HFFc6 (cell line): Measurements from ENCODE around the gene PRCD. TPM values are rescaled to one million over a fixed set of nuclear protein-coding genes. Genes with fewer than 3 reads are reported as not detected.
"Not testable (repeated sequence)": the region's sequence is repeated elsewhere in the genome, so short reads cannot be mapped to it uniquely, and the experiment has no call there.

Source experiments
- DNase-seq: peaks from one replicate; pipeline ENCODE4 v3.0.0-alpha.2; 2018
- H3K27ac Mint-ChIP-seq: 2 replicates; pipeline ENCODE4 v1.8.0; 2020; ENCODE audit warnings: mild to moderate bottlenecking, mixed read lengths
- H3K27me3 Mint-ChIP-seq: 2 replicates; pipeline ENCODE4 v1.8.0; 2021; ENCODE audit warnings: mild to moderate bottlenecking, moderate library complexity, mixed read lengths; ENCODE audit not compliant: insufficient read depth
- H3K36me3 Mint-ChIP-seq: 2 replicates; pipeline ENCODE4 v1.8.0; 2021; ENCODE audit warnings: low read depth, mixed read lengths
- H3K4me1 Mint-ChIP-seq: 2 replicates; pipeline ENCODE4 v1.8.0; 2020; ENCODE audit warnings: low read depth, mixed read lengths
- H3K4me3 Mint-ChIP-seq: 2 replicates; pipeline ENCODE4 v1.8.0; 2020; ENCODE audit warnings: mild to moderate bottlenecking, moderate library complexity, mixed read lengths
- H3K9me3 Mint-ChIP-seq: 2 replicates; pipeline ENCODE4 v1.8.0; 2020; ENCODE audit warnings: mild to moderate bottlenecking, mixed read lengths
- total RNA-seq, 6 experiments: library from RNA; stranded (reverse); fragmentation: NEBNext Ultra II Directional; extraction: Animal tissue kit (Norgen Biotek cat#: 25700); gene quantifications; 2 replicates in 1 of 6; 3 replicates in 5 of 6; pipeline ENCODE4 v1.2.3, GENCODE V29; 2021
- TF ChIP-seq, protein P1 (sequence below): fragments of 200-600 bp; sonication (generic); IDR thresholded peaks from 2 replicates; pipeline ENCODE4 v1.5.0; 2021; ENCODE audit warnings: antibody characterized with exemption, mild to moderate bottlenecking

The PRCD gene
- total RNA-seq, 6 experiments from 2014 or later = not detected

DNA sequence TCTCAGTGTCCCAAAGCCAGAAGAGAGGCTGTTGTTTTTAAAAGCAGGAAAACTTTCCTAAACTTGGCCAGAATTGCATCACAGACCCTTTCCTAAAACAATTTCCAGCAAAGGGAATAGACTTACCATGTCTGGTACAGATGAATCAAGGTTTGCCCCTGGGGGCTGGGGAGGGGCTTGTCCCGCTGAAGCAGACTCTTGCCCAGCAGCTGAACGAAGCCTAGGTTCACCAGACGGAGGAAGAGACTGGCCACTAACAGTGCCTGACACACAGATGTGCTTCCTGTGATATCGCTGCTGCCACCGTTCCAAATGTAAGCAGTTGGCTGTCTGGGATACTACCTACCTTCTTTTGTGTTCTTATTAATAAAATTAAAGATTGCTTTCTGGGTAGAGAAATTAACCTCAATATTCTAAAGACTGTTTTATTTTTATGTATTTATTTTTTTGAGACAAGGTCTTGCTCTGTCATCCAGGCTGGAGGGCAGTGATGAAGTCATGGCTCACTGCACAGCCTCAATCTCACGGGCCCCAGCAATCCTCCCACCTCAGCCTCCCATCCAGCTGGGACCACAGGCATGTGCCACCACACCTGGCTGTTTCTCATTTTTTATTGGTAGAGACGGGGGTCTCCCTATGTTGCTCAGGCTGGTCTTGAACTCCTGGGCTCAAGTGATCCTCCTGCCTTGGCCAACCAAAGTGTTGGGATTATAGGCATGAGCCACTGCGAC is 13.5 kb downstream of the PRCD start:
- Mint-ChIP-seq H3K36me3 (peaks cover 13% of the 10 kb centered on the region), H3K4me1 (peaks cover 22% of the 10 kb centered on the region), H3K4me3 (no peak overlapping the region), H3K9me3 (no peaks in the 10 kb centered on the region), H3K27ac (no peak overlapping the region), H3K27me3 (peaks cover 2% of the 10 kb centered on the region; the same call in 1 of the 2 replicates)
- DNase-seq = no peak
- TF ChIP-seq, protein P1, sequence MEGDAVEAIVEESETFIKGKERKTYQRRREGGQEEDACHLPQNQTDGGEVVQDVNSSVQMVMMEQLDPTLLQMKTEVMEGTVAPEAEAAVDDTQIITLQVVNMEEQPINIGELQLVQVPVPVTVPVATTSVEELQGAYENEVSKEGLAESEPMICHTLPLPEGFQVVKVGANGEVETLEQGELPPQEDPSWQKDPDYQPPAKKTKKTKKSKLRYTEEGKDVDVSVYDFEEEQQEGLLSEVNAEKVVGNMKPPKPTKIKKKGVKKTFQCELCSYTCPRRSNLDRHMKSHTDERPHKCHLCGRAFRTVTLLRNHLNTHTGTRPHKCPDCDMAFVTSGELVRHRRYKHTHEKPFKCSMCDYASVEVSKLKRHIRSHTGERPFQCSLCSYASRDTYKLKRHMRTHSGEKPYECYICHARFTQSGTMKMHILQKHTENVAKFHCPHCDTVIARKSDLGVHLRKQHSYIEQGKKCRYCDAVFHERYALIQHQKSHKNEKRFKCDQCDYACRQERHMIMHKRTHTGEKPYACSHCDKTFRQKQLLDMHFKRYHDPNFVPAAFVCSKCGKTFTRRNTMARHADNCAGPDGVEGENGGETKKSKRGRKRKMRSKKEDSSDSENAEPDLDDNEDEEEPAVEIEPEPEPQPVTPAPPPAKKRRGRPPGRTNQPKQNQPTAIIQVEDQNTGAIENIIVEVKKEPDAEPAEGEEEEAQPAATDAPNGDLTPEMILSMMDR = no peak

DNA sequence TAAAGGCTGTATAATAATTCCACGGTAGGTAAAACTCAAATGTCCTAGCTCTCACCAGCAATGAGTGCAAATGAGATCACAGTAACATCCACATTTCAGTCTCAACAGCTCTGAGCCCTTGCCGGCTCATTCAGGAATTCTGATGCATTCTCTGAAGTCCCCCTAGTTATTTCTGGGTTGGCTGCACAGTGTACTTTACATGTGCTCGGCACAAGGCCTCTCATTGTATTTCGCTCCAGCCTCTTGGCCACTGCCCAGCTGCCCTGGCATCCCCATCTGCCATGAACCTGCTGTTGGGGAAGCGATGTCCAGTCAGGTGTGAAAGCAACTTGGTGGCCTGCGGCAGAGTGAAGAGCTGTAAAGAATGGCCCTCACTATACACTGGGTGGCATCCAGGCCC is 14.3 kb downstream of the PRCD start:
- Mint-ChIP-seq H3K4me1 (peaks cover 30% of the 10 kb centered on the region), H3K4me3 (no peak overlapping the region), H3K9me3 (no peaks in the 10 kb centered on the region), H3K27ac (no peak overlapping the region), H3K36me3 (peaks cover 21% of the 10 kb centered on the region), H3K27me3 (peaks cover 2% of the 10 kb centered on the region; the same call in 1 of the 2 replicates)
- no peak for DNase-seq
- TF ChIP-seq, protein P1 = no peak

GRCh38 chr17:76556765-76557367 is 17.0 kb downstream of the PRCD start:
- Mint-ChIP-seq H3K9me3 (no peaks in the 10 kb centered on the region), H3K36me3 (peaks cover 38% of the 10 kb centered on the region), H3K27me3 (peaks cover 3% of the 10 kb centered on the region), H3K4me3 (peak overlapping the region; percentile 100), H3K4me1 (peaks cover 49% of the 10 kb centered on the region), H3K27ac (peak overlapping the region; percentile 98)
- TF ChIP-seq, protein P1 = no peak
- DNase-seq = no peak

DNA sequence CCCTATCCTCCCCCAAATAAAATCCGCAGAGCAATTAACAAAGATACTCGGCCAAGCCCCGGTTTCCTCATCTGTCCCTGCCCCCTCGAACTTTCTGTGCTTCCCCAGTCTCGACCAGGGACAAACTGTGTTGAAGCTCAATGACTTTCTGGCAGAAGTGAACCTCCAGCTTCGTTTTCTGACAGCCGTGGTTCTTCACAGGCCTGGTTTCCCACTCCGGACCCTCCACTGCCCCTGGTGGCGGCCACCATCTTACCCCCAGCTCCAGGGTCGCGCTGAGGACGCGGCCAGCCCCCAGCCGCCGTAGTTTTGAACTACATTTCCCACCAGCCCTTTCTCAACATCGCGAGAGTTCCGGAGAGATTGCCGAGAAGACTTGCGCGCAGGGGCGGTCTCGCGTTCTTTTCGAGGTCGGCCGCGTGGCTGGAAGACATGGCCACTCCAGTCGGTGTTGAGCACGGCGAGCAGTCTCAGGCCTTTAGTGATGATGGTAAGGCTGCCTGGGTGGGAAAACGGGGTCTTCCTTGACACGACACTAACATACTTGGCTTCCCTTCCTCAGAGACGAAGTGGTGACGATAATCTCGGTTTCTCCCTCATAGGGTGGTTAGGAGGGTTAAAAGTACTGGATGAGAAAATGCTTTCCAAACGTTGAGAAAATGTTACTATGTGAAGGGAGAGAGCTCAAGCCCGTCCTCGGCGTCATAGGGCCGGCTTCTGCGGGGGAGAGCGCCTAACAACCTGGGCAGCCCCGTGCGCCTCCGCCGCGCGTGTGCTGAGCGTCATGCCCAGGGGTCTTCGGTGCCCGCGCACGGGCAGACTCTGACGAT is 17.7 kb downstream of the PRCD start:
- Mint-ChIP-seq H3K4me1 (peaks cover 56% of the 10 kb centered on the region), H3K27me3 (peaks cover 4% of the 10 kb centered on the region), H3K36me3 (peaks cover 39% of the 10 kb centered on the region), H3K9me3 (no peaks in the 10 kb centered on the region), H3K27ac (peak overlapping the region; percentile 98), H3K4me3 (peak overlapping the region; percentile 100)
- DNase-seq = peak; percentile 95
- TF ChIP-seq, protein P1 = peak; percentile 82

DNA sequence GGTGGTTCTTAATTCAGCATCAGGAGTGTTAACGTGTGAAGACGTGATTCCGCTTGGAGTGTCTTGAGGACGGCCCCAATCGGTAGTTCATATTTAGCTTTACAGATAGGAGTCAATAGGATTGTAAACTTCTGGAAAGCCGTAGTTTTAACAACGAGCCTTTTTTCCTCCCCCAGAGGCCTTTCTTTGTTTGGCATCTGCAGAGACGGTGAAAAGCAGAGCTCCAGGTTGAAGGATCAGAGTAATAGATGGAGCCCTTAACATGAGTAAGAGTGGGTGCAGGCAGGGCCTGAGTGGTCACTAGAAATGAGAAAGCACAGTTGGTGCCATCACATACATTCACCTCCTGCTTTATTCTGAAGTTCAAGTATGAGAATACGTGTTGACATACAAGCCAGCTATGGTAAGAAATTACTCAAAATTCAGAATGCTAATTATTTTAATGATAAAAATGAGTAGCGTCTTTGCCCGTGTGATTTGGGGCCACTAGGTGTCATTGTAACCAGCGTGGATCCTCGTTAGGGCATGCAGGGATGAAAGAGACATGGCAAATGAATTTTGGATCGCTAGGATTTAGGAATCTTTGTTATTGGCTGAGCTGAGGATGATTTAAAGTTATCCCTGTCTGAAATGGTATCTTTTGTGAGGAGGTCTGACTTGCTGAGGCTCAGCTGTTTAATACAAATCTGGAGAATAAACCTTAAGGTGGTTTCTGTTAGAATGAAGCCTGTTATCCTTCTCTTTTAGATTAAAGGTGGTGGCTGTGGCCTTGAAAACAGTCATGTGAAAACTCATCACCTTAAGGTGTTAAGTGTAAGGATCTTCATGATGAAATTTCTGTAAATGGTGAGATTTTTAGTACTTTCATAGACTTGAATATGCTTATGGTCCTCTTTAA is 18.6 kb downstream of the PRCD start:
- peaks cover 4% of the 10 kb centered on the region for H3K27me3 Mint-ChIP-seq
- TF ChIP-seq, protein P1 = peak; percentile 79
- H3K27ac Mint-ChIP-seq = peak overlapping the region; percentile 98
- peak overlapping the region; percentile 100 for H3K4me3 Mint-ChIP-seq
- no peaks in the 10 kb centered on the region for H3K9me3 Mint-ChIP-seq
- peaks cover 65% of the 10 kb centered on the region for H3K4me1 Mint-ChIP-seq
- H3K36me3 Mint-ChIP-seq = peaks cover 45% of the 10 kb centered on the region
- DNase-seq = peak; percentile 27

GRCh38 chr17:76559460-76559859 is 19.6 kb downstream of the PRCD start:
- Mint-ChIP-seq H3K27ac (peak overlapping the region; percentile 48), H3K4me1 (peaks cover 67% of the 10 kb centered on the region), H3K36me3 (peaks cover 46% of the 10 kb centered on the region), H3K4me3 (peak overlapping the region; percentile 100)
- H3K9me3 Mint-ChIP-seq, DNase-seq, H3K27me3 Mint-ChIP-seq: not testable (repeated sequence)
